Measurements from ENCODE around the gene EPG5. TPM values are rescaled to one million over a fixed set of nuclear protein-coding genes. Genes with fewer than 3 reads are reported as not detected.
"Not testable (repeated sequence)": the region's sequence is repeated elsewhere in the genome, so short reads cannot be mapped to it uniquely, and the experiment has no call there.

Gene EPG5
- total RNA-seq, 4 donors from 2014 or later, result 18.7 to 30.3 (median 24.0) TPM

GRCh38 chr18:45993438-45993837, 26.3 kb upstream of the EPG5 start:
- no peaks in the 10 kb centered on the region for H3K4me1 ChIP-seq
- H3K27me3 ChIP-seq, result no peaks in the 10 kb centered on the region
- DNase-seq, result no peak
- in situ Hi-C loops (cut with MboI; ENCODE audit: low sequenced_read_pairs in 4 of 4), result loop anchor here in 1 of 4 donors (25.0 kb wide), 1 partner anchor 331 kb away; no protein-coding TSS in a partner anchor
- H3K36me3 ChIP-seq, result no peaks in the 10 kb centered on the region
- ATAC-seq, result no peak
- no peak overlapping the region for H3K4me3 ChIP-seq
- no peak overlapping the region for H3K27ac ChIP-seq
- no peaks in the 10 kb centered on the region for H3K9me3 ChIP-seq
- intact Hi-C loops (cut with DNase I; ENCODE audit: low total_unique reads), result no loop called here
- no peak for TF ChIP-seq POLR2A (IDR thresholded peaks at IDR 0.05)
- TF ChIP-seq, protein P1, sequence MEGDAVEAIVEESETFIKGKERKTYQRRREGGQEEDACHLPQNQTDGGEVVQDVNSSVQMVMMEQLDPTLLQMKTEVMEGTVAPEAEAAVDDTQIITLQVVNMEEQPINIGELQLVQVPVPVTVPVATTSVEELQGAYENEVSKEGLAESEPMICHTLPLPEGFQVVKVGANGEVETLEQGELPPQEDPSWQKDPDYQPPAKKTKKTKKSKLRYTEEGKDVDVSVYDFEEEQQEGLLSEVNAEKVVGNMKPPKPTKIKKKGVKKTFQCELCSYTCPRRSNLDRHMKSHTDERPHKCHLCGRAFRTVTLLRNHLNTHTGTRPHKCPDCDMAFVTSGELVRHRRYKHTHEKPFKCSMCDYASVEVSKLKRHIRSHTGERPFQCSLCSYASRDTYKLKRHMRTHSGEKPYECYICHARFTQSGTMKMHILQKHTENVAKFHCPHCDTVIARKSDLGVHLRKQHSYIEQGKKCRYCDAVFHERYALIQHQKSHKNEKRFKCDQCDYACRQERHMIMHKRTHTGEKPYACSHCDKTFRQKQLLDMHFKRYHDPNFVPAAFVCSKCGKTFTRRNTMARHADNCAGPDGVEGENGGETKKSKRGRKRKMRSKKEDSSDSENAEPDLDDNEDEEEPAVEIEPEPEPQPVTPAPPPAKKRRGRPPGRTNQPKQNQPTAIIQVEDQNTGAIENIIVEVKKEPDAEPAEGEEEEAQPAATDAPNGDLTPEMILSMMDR (IDR thresholded peaks at IDR 0.05 in 4 of 5, conservative IDR thresholded peaks at IDR 0.05 in 1 of 5), result no peak

GRCh38 chr18:45992527-45992926, 25.4 kb upstream of the EPG5 start:
- H3K27ac ChIP-seq; H3K36me3 ChIP-seq; H3K4me3 ChIP-seq; H3K27me3 ChIP-seq; intact Hi-C loops (cut with DNase I; ENCODE audit: low total_unique reads); DNase-seq; H3K4me1 ChIP-seq; ATAC-seq; H3K9me3 ChIP-seq: not testable (repeated sequence)
- in situ Hi-C loops (cut with MboI; ENCODE audit: low sequenced_read_pairs in 4 of 4), result loop anchor here in 1 of 4 donors (25.0 kb wide), 1 partner anchor 330 kb away; no protein-coding TSS in a partner anchor

GRCh38 chr18:45991788-45992187, 24.7 kb upstream of the EPG5 start:
- in situ Hi-C loops (cut with MboI; ENCODE audit: low sequenced_read_pairs in 4 of 4) (loop anchor here in 1 of 4 donors (25.0 kb wide), 1 partner anchor 329 kb away; no protein-coding TSS in a partner anchor), intact Hi-C loops (cut with DNase I; ENCODE audit: low total_unique reads) (no loop called here)
- TF ChIP-seq POLR2A (IDR thresholded peaks at IDR 0.05), result no peak
- TF ChIP-seq, protein P1 (IDR thresholded peaks at IDR 0.05 in 4 of 5, conservative IDR thresholded peaks at IDR 0.05 in 1 of 5), result no peak
- Histone ChIP-seq H3K27me3 (no peaks in the 10 kb centered on the region), H3K36me3 (no peaks in the 10 kb centered on the region), H3K9me3 (no peaks in the 10 kb centered on the region), H3K4me1 (no peaks in the 10 kb centered on the region), H3K27ac (no peak overlapping the region), H3K4me3 (no peak overlapping the region)
- no peak for ATAC-seq
- no peak for DNase-seq

DNA sequence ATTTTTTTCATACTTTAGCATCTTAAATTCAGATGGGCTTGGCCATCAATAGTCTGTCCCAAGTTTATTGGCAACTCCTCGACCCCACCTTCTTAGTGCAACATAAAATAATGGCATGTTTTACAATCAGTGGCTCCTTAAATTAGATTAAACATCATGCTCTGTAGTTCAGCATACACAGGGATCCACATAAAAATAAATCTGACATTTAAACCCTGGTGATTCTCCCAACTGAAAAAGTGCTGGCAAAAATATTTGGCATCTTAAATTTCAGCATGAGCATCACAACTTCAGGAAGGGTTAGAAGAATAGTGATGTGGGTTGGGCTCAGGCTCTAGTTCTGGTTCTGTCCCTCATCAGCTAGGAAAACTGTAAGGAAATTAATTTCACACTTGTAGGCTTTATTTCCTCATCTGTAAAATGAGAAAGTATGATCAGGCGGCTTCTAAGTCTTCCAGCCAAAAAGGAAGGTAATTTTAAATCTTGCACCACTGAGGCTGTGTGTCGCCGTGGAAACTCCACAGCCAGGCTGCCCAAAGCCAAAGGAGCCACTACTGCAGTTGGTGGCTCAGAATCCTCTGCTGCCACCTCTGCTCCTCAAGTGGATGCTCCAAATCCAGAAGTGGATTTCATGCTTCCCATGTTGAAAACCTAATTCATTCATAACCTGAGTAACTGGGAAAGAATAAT, 17.6 kb upstream of the EPG5 start:
- ATAC-seq (peak; percentile 72 to 94), DNase-seq (peak in 1 of 2 donors; percentile 46)
- in situ Hi-C loops (cut with MboI; ENCODE audit: low sequenced_read_pairs in 4 of 4) (loop anchor here in 1 of 4 donors (25.0 kb wide), 1 partner anchor 322 kb away; no protein-coding TSS in a partner anchor), intact Hi-C loops (cut with DNase I; ENCODE audit: low total_unique reads) (no loop called here)
- Histone ChIP-seq H3K27me3 (no peaks in the 10 kb centered on the region), H3K36me3 (no peaks in the 10 kb centered on the region), H3K4me3 (no peak overlapping the region), H3K9me3 (no peaks in the 10 kb centered on the region), H3K27ac (peak overlapping the region; percentile 53 to 70 (median 57)), H3K4me1 (peaks cover 23 to 32% of the 10 kb centered on the region in 2 donors)
- TF ChIP-seq, protein P1 (IDR thresholded peaks at IDR 0.05 in 4 of 5, conservative IDR thresholded peaks at IDR 0.05 in 1 of 5), result no peak
- no peak for TF ChIP-seq POLR2A (IDR thresholded peaks at IDR 0.05)

DNA sequence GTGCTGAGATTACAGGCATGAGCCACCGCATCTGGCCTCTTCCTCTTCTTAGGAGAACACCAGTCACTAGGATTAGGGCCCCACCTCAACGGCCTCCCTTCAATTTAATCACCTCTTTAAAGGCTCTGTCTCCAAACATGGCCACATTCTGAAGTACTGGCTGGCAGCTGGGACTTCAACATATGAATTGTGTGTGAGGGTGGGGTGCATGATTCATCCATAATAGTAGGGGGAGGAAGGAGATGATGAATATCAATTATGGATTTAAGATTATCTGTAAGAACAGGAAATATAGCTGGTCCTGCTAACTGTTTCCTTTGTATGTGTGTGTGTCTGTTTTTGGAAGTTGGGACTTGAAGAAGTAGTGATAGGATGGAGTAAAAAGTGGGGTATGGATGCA, 14.7 kb upstream of the EPG5 start:
- peaks cover 23 to 32% of the 10 kb centered on the region in 2 donors for H3K4me1 ChIP-seq
- no peaks in the 10 kb centered on the region for H3K27me3 ChIP-seq
- H3K27ac ChIP-seq, result no peak overlapping the region
- TF ChIP-seq POLR2A (IDR thresholded peaks at IDR 0.05), result no peak
- TF ChIP-seq, protein P1 (IDR thresholded peaks at IDR 0.05 in 4 of 5, conservative IDR thresholded peaks at IDR 0.05 in 1 of 5), result no peak
- H3K4me3 ChIP-seq, result no peak overlapping the region
- no peaks in the 10 kb centered on the region for H3K9me3 ChIP-seq
- in situ Hi-C loops (cut with MboI; ENCODE audit: low sequenced_read_pairs in 4 of 4) (loop anchor here in 1 of 4 donors (25.0 kb wide), 1 partner anchor 320 kb away; no protein-coding TSS in a partner anchor), intact Hi-C loops (cut with DNase I; ENCODE audit: low total_unique reads) (no loop called here)
- no peaks in the 10 kb centered on the region for H3K36me3 ChIP-seq
- DNase-seq, result no peak
- ATAC-seq, result no peak
